Activated CD4-positive, alpha-beta T cell treated with anti-CD3 and anti-CD28 coated beads, Interleukin-2, amount 50 U/mL, for 1 hour (primary cell): ENCODE results near the gene NEK6.

Source experiments
- DNase-seq: peaks from one replicate; pipeline ENCODE4 v3.0.0-alpha.2; 2020

The NEK6 gene

GRCh38 chr9:124326378-124326777 lies 68.6 kb downstream of the NEK6 start:
- no peak for DNase-seq

GRCh38 chr9:124327491-124327890 lies 69.7 kb downstream of the NEK6 start:
- no peak for DNase-seq

GRCh38 chr9:124328285-124328684 lies 70.5 kb downstream of the NEK6 start:
- DNase-seq = no peak

- DNase-seq = no peak
These were observed 71.5 kb downstream of the NEK6 start for GRCh38 chr9:124329206-124329792.

- no peak for DNase-seq
These were observed 72.4 kb downstream of the NEK6 start for GRCh38 chr9:124330011-124330697.

GRCh38 chr9:124331580-124331979 lies 73.8 kb downstream of the NEK6 start:
- DNase-seq = no peak

GRCh38 chr9:124332361-124333202 lies 74.8 kb downstream of the NEK6 start:
- DNase-seq = no peak

- no peak for DNase-seq
These were observed 75.4 kb downstream of the NEK6 start for GRCh38 chr9:124333203-124333579.

GRCh38 chr9:124334568-124335319 lies 77.0 kb downstream of the NEK6 start:
- no peak for DNase-seq

GRCh38 chr9:124335320-124335707 lies 77.6 kb downstream of the NEK6 start:
- no peak for DNase-seq

GRCh38 chr9:124337562-124337961 lies 79.8 kb downstream of the NEK6 start:
- no peak for DNase-seq

- DNase-seq = no peak
These were observed 81.9 kb downstream of the NEK6 start for GRCh38 chr9:124339603-124340146.

- DNase-seq = no peak
These were observed 82.7 kb downstream of the NEK6 start for GRCh38 chr9:124340219-124341069.

- no peak for DNase-seq
These were observed 83.9 kb downstream of the NEK6 start for GRCh38 chr9:124341455-124342170.

GRCh38 chr9:124342402-124342775 lies 84.6 kb downstream of the NEK6 start:
- DNase-seq = no peak

- no peak for DNase-seq
These were observed 85.2 kb downstream of the NEK6 start for GRCh38 chr9:124342776-124343485.

GRCh38 chr9:124343533-124344290 lies 86.0 kb downstream of the NEK6 start:
- no peak for DNase-seq

- no peak for DNase-seq
These were observed 86.7 kb downstream of the NEK6 start for GRCh38 chr9:124344291-124345050.

GRCh38 chr9:124345063-124345462 lies 87.3 kb downstream of the NEK6 start:
- DNase-seq = no peak
